Naive thymus-derived CD4-positive, alpha-beta T cell (primary cell): ENCODE results near the gene ILF3. TPM values are rescaled to one million over a fixed set of nuclear protein-coding genes. Genes with fewer than 3 reads are reported as not detected.

ENCODE experiments used
- ATAC-seq: fragments of 150-1000 bp; cut with Tn5 transposase; 2 replicates; pipeline ENCODE4 v1.10.0; 2021; ENCODE audit warnings: mild to moderate bottlenecking, moderate library complexity
- CTCF ChIA-PET: fragments of 350-600 bp; sonication (Branson Sonifier 250); formaldehyde crosslinking; loops from one replicate; lab custom pipeline; 2021; ENCODE audit warnings: antibody characterized with exemption; lab: Charles Lee
- POLR2A ChIA-PET: fragments of 350-600 bp; sonication (Branson Sonifier 250); formaldehyde crosslinking; loops from one replicate; lab custom pipeline; 2021; ENCODE audit warnings: antibody characterized with exemption, inconsistent platforms; lab: Charles Lee
- DNase-seq, 9 donors: peaks; one replicate each; pipeline versions ENCODE4 v3.0.0 to v3.0.0-alpha.2; 2020 to 2022; ENCODE audit warnings: mixed read lengths in 1 of 9
- H3K27ac ChIP-seq: one replicate; pipeline ENCODE4 v1.7.0; 2013; ENCODE audit warnings: mild to moderate bottlenecking, low read depth, low read length, moderate library complexity
- H3K27me3 ChIP-seq, 2 donors: one replicate each; pipeline ENCODE4 v1.7.0; 2013; ENCODE audit warnings: low read length in 2 of 2, mild to moderate bottlenecking in 2 of 2, moderate library complexity in 2 of 2; ENCODE audit not compliant: control insufficient read depth in 2 of 2, insufficient read depth in 2 of 2
- H3K36me3 ChIP-seq, 3 experiments: 1 replicate in 2 of 3; 2 replicates in 1 of 3; pipeline ENCODE4 v1.7.0; 2013; ENCODE audit warnings: low read length in 3 of 3, mild to moderate bottlenecking in 3 of 3, moderate library complexity in 1 of 3; ENCODE audit not compliant: insufficient read depth in 3 of 3, control insufficient read depth in 2 of 3
- H3K4me1 ChIP-seq, 2 donors: one replicate each; pipeline ENCODE4 v1.7.0; 2013; ENCODE audit warnings: low read length in 2 of 2, mild to moderate bottlenecking in 2 of 2, moderate library complexity in 1 of 2; ENCODE audit not compliant: control insufficient read depth in 2 of 2, insufficient read depth in 2 of 2
- H3K4me3 ChIP-seq: 2 replicates; pipeline ENCODE4 v1.7.0; 2013; ENCODE audit warnings: mild to moderate bottlenecking, low read length
- H3K9me3 ChIP-seq, 3 experiments: 1 replicate in 2 of 3; 2 replicates in 1 of 3; pipeline ENCODE4 v1.7.0; 2013; ENCODE audit warnings: low read length in 3 of 3; ENCODE audit not compliant: control insufficient read depth in 2 of 3
- H3K27ac Mint-ChIP-seq, 9 donors: one replicate each; pipeline ENCODE4 v1.8.0; 2020 to 2022; ENCODE audit warnings: mixed read lengths in 9 of 9, mild to moderate bottlenecking in 8 of 9, moderate library complexity in 5 of 9, inconsistent platforms in 2 of 9
- H3K27me3 Mint-ChIP-seq, 5 donors: one replicate each; pipeline ENCODE4 v1.8.0; 2021 to 2022; ENCODE audit warnings: mixed read lengths in 5 of 5, mild to moderate bottlenecking in 1 of 5
- H3K36me3 Mint-ChIP-seq, 5 donors: one replicate each; pipeline ENCODE4 v1.8.0; 2020 to 2022; ENCODE audit warnings: mixed read lengths in 5 of 5, mild to moderate bottlenecking in 3 of 5, inconsistent platforms in 1 of 5
- H3K4me1 Mint-ChIP-seq, 7 donors: one replicate each; pipeline ENCODE4 v1.8.0; 2020 to 2022; ENCODE audit warnings: mixed read lengths in 7 of 7, mild to moderate bottlenecking in 3 of 7, inconsistent platforms in 1 of 7
- H3K4me3 Mint-ChIP-seq, 10 donors: one replicate each; pipeline ENCODE4 v1.8.0; 2020 to 2022; ENCODE audit warnings: mild to moderate bottlenecking in 10 of 10, mixed read lengths in 10 of 10, moderate library complexity in 6 of 10, inconsistent platforms in 2 of 10
- H3K9me3 Mint-ChIP-seq, 11 donors: one replicate each; pipeline ENCODE4 v1.8.0; 2020 to 2022; ENCODE audit warnings: mixed read lengths in 11 of 11, mild to moderate bottlenecking in 4 of 11, inconsistent platforms in 1 of 11, moderate library complexity in 1 of 11
- intact Hi-C, 2 donors: fragments of 100-400 bp; cut with micrococcal nuclease; formaldehyde crosslinking; loops; one replicate each; pipeline ENCODE4 v1.15.1; 2023
- microRNA-seq: library from miRNA; unstranded; fragments of <30 nt; microRNA quantifications from one replicate; pipeline ENCODE4 v1.2.0, GENCODE V29; 2022; ENCODE audit warnings: borderline microRNAs expressed
- polyA plus RNA-seq, 2 donors: library from polyadenylated mRNA; unstranded; fragments of 300-500 nt; fragmentation: Illumina TruSeq; gene quantifications; one replicate each; pipeline ENCODE4 v1.2.3, GENCODE V29; 2021
- total RNA-seq, 6 experiments: library from RNA in 5 of 6; stranded (reverse) in 5 of 6; gene quantifications; 1 replicate in 5 of 6; 2 replicates in 1 of 6; pipeline ENCODE4 v1.2.3 and lab custom pipeline; 2021 to 2026

Gene ILF3
- total and polyA plus RNA-seq, 7 experiments from 2014 or later, result 91.0 to 515 (median 364) TPM

- no peaks in the 10 kb centered on the region for H3K27me3 Mint-ChIP-seq
- no peak overlapping the region for H3K27ac ChIP-seq
- peaks cover 0 to 11% (median 0%) of the 10 kb centered on the region in 3 experiments for H3K36me3 ChIP-seq
- peaks cover 0 to 51% (median 8%) of the 10 kb centered on the region in 5 donors for H3K36me3 Mint-ChIP-seq
- H3K4me1 ChIP-seq, result peaks cover 0 to 8% of the 10 kb centered on the region in 2 donors
- no peaks in the 10 kb centered on the region for H3K9me3 ChIP-seq
- H3K9me3 Mint-ChIP-seq, result peaks cover 0 to 5% (median 0%) of the 10 kb centered on the region in 11 donors
- H3K4me1 Mint-ChIP-seq, result peaks cover 17 to 67% (median 49%) of the 10 kb centered on the region in 7 donors
- no peak overlapping the region for H3K4me3 ChIP-seq
- peak overlapping the region in 6 of 9 donors; percentile 54 to 83 (median 72) for H3K27ac Mint-ChIP-seq
- POLR2A ChIA-PET, result no interaction called here
- ATAC-seq (no peak), DNase-seq (no peak)
- H3K27me3 ChIP-seq, result no peaks in the 10 kb centered on the region
- intact Hi-C loops, result no loop called here
- CTCF ChIA-PET, result no interaction called here
- H3K4me3 Mint-ChIP-seq, result peak overlapping the region in 1 of 10 donors; percentile 2
These were observed 83.6 kb downstream of the ILF3 start for GRCh38 chr19:10737722-10738121.

- Histone ChIP-seq H3K9me3 (no peaks in the 10 kb centered on the region), H3K36me3 (peaks cover 0 to 22% (median 0%) of the 10 kb centered on the region in 3 experiments), H3K4me3 (no peak overlapping the region), H3K27me3 (no peaks in the 10 kb centered on the region), H3K4me1 (peaks cover 0 to 8% of the 10 kb centered on the region in 2 donors), H3K27ac (no peak overlapping the region)
- Mint-ChIP-seq H3K4me3 (no peak overlapping the region), H3K9me3 (peaks cover 0 to 5% (median 0%) of the 10 kb centered on the region in 11 donors), H3K4me1 (peaks cover 17 to 74% (median 52%) of the 10 kb centered on the region in 7 donors), H3K27me3 (no peaks in the 10 kb centered on the region), H3K36me3 (peaks cover 0 to 47% (median 8%) of the 10 kb centered on the region in 5 donors), H3K27ac (peak overlapping the region in 7 of 9 donors; percentile 15 to 80 (median 48))
- no peak for DNase-seq
- ChIA-PET POLR2A (no interaction called here), CTCF (no interaction called here)
- no peak for ATAC-seq
- intact Hi-C loops, result no loop called here
These were observed 86.7 kb downstream of the ILF3 start for GRCh38 chr19:10740798-10741197.

Small RNA genes within 50 kb of the gene (microRNA-seq; reads per million reads assigned to microRNA genes)
- not detected for gene MIR638

Other genes with a start within 250 kb of the ILF3 start
- 10 to 100 TPM in 2 of 5 experiments, 1 to 10 TPM in 2, under 1 TPM in 1; 0.59 to 51.8 (median 5.0) TPM for gene PDE4A, start 233.8 kb upstream of the ILF3 start, total RNA-seq
- gene PDE4A, start 233.8 kb upstream of the ILF3 start, polyA plus RNA-seq, result 1 to 10 TPM in 1 of 2 donors, under 1 TPM in 1; 0.47 to 2.0 TPM
- 10 to 100 TPM; 12.9 to 83.6 (median 31.4) TPM for gene KEAP1, start 151.0 kb upstream of the ILF3 start, total RNA-seq
- gene KEAP1, start 151.0 kb upstream of the ILF3 start, polyA plus RNA-seq, result 10 to 100 TPM; 21.9 to 37.7 TPM
- gene S1PR5, start 136.9 kb upstream of the ILF3 start, total RNA-seq, result 10 to 100 TPM in 1 of 5 experiments, 1 to 10 TPM in 1, under 1 TPM in 2, not detected in 1; 0.51 to 22.0 (median 3.5) TPM
- gene S1PR5, start 136.9 kb upstream of the ILF3 start, polyA plus RNA-seq, result under 1 TPM; 0.53 to 0.55 TPM
- 10 to 100 TPM; 41.7 to 70.3 (median 56.7) TPM for gene ATG4D, start 110.4 kb upstream of the ILF3 start, total RNA-seq
- 10 to 100 TPM; 12.9 to 21.8 TPM for gene ATG4D, start 110.4 kb upstream of the ILF3 start, polyA plus RNA-seq
- gene KRI1, start 88.3 kb upstream of the ILF3 start, total RNA-seq, result 10 to 100 TPM; 48.4 to 84.1 (median 60.4) TPM
- 10 to 100 TPM; 13.7 to 47.6 TPM for gene KRI1, start 88.3 kb upstream of the ILF3 start, polyA plus RNA-seq
- gene CDKN2D, start 85.4 kb upstream of the ILF3 start, total RNA-seq, result 10 to 100 TPM; 20.5 to 73.9 (median 47.5) TPM
- gene CDKN2D, start 85.4 kb upstream of the ILF3 start, polyA plus RNA-seq, result 100 to 1,000 TPM in 1 of 2 donors, 10 to 100 TPM in 1; 72.9 to 102 TPM
- not detected for gene AP1M2, start 67.0 kb upstream of the ILF3 start, total RNA-seq
- gene AP1M2, start 67.0 kb upstream of the ILF3 start, polyA plus RNA-seq, result not detected
- 100 to 1,000 TPM; 148 to 272 (median 194) TPM for gene SLC44A2, start 28.8 kb upstream of the ILF3 start, total RNA-seq
- gene SLC44A2, start 28.8 kb upstream of the ILF3 start, polyA plus RNA-seq, result 100 to 1,000 TPM; 216 to 375 TPM
- 10 to 100 TPM; 36.1 to 63.4 (median 54.9) TPM for gene QTRT1, start 47.1 kb downstream of the ILF3 start, total RNA-seq
- 10 to 100 TPM; 38.0 to 41.8 TPM for gene QTRT1, start 47.1 kb downstream of the ILF3 start, polyA plus RNA-seq
- 100 to 1,000 TPM; 238 to 340 (median 269) TPM for gene DNM2, start 63.7 kb downstream of the ILF3 start, total RNA-seq
- gene DNM2, start 63.7 kb downstream of the ILF3 start, polyA plus RNA-seq, result 100 to 1,000 TPM in 1 of 2 donors, 10 to 100 TPM in 1; 49.1 to 111 TPM
- 10 to 100 TPM in 2 of 5 experiments, 1 to 10 TPM in 3; 7.6 to 12.8 (median 9.9) TPM for gene TMED1, start 181.9 kb downstream of the ILF3 start, total RNA-seq
- 10 to 100 TPM; 19.0 to 21.7 TPM for gene TMED1, start 181.9 kb downstream of the ILF3 start, polyA plus RNA-seq
- 10 to 100 TPM in 1 of 5 experiments, 1 to 10 TPM in 4; 2.5 to 50.5 (median 3.5) TPM for gene C19orf38, start 194.1 kb downstream of the ILF3 start, total RNA-seq
- gene C19orf38, start 194.1 kb downstream of the ILF3 start, polyA plus RNA-seq, result 1 to 10 TPM; 1.4 to 2.8 TPM
- gene CARM1, start 217.2 kb downstream of the ILF3 start, total RNA-seq, result 10 to 100 TPM; 21.3 to 43.1 (median 27.2) TPM
- gene CARM1, start 217.2 kb downstream of the ILF3 start, polyA plus RNA-seq, result under 1 TPM; 0.69 to 0.94 TPM